Measurements from ENCODE around the gene LENEP. TPM values are rescaled to one million over a fixed set of nuclear protein-coding genes. Genes with fewer than 3 reads are reported as not detected.

LENEP gene
- total RNA-seq, 2 donors from 2014 or later = not detected

DNA sequence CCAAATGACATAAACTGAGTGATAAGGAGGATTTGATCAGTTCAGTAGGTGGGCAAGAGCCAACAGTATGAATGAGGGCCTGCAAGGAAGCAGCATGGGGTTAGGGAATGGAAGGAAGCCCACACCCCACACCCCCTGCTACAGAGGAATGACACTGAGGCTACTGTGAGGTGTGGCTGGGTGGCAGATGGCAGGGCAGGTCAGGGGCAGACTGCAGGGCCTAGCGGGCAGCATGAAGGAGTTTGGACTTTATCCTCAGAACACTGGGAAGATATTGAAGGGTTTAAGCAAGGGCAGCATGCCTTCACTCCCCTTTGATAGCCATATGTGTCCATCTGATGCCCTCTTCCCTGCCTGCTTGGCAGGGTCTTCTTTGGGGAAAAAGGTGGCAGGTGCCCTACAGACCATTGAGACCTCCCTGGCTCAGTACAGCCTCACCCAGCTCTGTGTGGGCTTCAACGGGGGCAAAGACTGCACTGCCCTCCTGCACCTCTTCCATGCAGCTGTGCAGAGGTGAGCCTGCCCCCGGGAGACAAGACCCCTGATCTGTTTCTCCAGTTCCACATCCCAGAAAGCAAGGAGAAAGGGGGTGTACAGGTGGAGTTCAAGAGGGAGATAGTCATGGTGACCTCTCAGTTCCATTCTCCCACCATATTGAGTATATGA is 4.1 kb upstream of the LENEP start:
- Histone ChIP-seq H3K36me3 (peaks cover 0 to 8% of the 10 kb centered on the region in 2 donors), H3K4me1 (replicated peaks) (no peaks in the 10 kb centered on the region), H3K9me3 (no peaks in the 10 kb centered on the region), H3K4me3 (no peak overlapping the region), H3K27ac (no peak overlapping the region), H3K27me3 (replicated peaks; ENCODE audit: insufficient read depth) (no peaks in the 10 kb centered on the region)
- DNase-seq (ENCODE audit: low spot score) = no peak
- TF ChIP-seq, protein P1, sequence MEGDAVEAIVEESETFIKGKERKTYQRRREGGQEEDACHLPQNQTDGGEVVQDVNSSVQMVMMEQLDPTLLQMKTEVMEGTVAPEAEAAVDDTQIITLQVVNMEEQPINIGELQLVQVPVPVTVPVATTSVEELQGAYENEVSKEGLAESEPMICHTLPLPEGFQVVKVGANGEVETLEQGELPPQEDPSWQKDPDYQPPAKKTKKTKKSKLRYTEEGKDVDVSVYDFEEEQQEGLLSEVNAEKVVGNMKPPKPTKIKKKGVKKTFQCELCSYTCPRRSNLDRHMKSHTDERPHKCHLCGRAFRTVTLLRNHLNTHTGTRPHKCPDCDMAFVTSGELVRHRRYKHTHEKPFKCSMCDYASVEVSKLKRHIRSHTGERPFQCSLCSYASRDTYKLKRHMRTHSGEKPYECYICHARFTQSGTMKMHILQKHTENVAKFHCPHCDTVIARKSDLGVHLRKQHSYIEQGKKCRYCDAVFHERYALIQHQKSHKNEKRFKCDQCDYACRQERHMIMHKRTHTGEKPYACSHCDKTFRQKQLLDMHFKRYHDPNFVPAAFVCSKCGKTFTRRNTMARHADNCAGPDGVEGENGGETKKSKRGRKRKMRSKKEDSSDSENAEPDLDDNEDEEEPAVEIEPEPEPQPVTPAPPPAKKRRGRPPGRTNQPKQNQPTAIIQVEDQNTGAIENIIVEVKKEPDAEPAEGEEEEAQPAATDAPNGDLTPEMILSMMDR (IDR thresholded peaks at IDR 0.05) = no peak
- TF ChIP-seq POLR2A (IDR thresholded peaks at IDR 0.05) (no peak), POLR2AphosphoS5 (IDR thresholded peaks at IDR 0.05) (no peak)
- intact Hi-C loops (cut with DNase I) = no loop called here
- WGBS = 85% methylated on average over 3 of the region's 3 CpGs

DNA sequence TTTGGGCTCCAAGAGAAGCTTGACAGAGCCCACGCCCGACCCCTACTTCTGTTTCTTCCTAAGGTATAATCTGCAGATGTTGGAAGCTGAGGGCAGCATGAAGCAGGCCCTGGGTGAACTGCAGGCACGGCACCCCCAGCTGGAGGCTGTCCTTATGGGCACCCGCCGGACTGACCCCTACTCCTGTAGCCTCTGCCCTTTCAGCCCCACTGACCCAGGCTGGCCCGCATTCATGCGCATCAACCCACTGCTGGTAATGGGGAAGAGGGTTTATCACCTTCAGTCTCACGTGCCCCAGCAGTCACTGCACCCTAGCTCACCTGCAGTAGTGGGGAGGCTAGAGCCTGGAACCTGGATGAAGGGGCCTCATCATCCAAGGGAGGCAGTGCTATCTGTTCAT is 3.1 kb upstream of the LENEP start:
- TF ChIP-seq, protein P1 (IDR thresholded peaks at IDR 0.05) = no peak
- no peak for TF ChIP-seq POLR2AphosphoS5 (IDR thresholded peaks at IDR 0.05)
- TF ChIP-seq POLR2A (IDR thresholded peaks at IDR 0.05) = no peak
- intact Hi-C loops (cut with DNase I) = no loop called here
- Histone ChIP-seq H3K9me3 (no peaks in the 10 kb centered on the region), H3K27me3 (replicated peaks; ENCODE audit: insufficient read depth) (no peaks in the 10 kb centered on the region), H3K4me3 (no peak overlapping the region), H3K4me1 (replicated peaks) (no peaks in the 10 kb centered on the region), H3K27ac (no peak overlapping the region), H3K36me3 (peaks cover 0 to 8% of the 10 kb centered on the region in 2 donors)
- WGBS = 93% methylated on average over 8 of the region's 8 CpGs
- no peak for DNase-seq (ENCODE audit: low spot score)

- DNase-seq (ENCODE audit: low spot score) = no peak
- peaks cover 0 to 1% of the 10 kb centered on the region in 2 donors for H3K36me3 ChIP-seq
- WGBS = 77% methylated on average over 14 of the region's 14 CpGs
- TF ChIP-seq POLR2AphosphoS5 (IDR thresholded peaks at IDR 0.05) (no peak), POLR2A (IDR thresholded peaks at IDR 0.05) (no peak)
- TF ChIP-seq, protein P1 (IDR thresholded peaks at IDR 0.05) = no peak
- H3K27ac ChIP-seq = no peak overlapping the region
- no peaks in the 10 kb centered on the region for H3K4me1 ChIP-seq (replicated peaks)
- no peaks in the 10 kb centered on the region for H3K9me3 ChIP-seq
- intact Hi-C loops (cut with DNase I) = no loop called here
- H3K27me3 ChIP-seq (replicated peaks; ENCODE audit: insufficient read depth) = no peaks in the 10 kb centered on the region
- H3K4me3 ChIP-seq = no peak overlapping the region
These were observed 440 bp upstream of the LENEP start for GRCh38 chr1:154992721-154993571.

GRCh38 chr1:154994269-154994587 is 842 bp downstream of the LENEP start:
- H3K27me3 ChIP-seq (replicated peaks; ENCODE audit: insufficient read depth) = no peaks in the 10 kb centered on the region

More at GRCh38 chr1:154994269-154994587, 842 bp downstream of the LENEP start:
- peaks cover under 1% of the 10 kb centered on the region for H3K4me1 ChIP-seq (replicated peaks)
- H3K27ac ChIP-seq = no peak overlapping the region
- no peak for DNase-seq (ENCODE audit: low spot score)
- H3K36me3 ChIP-seq = no peaks in the 10 kb centered on the region
- H3K9me3 ChIP-seq = no peaks in the 10 kb centered on the region
- WGBS = 67% methylated on average over 1 of the region's 1 CpG
- H3K4me3 ChIP-seq = no peak overlapping the region
- TF ChIP-seq POLR2A (IDR thresholded peaks at IDR 0.05) = no peak
- no peak for TF ChIP-seq POLR2AphosphoS5 (IDR thresholded peaks at IDR 0.05)
- TF ChIP-seq, protein P1 (IDR thresholded peaks at IDR 0.05) = no peak
- intact Hi-C loops (cut with DNase I) = no loop called here
